ENCODE results near the gene SETD3.

The SETD3 gene

GRCh38 chr14:99384450-99385417 lies 95.9 kb downstream of the SETD3 start:
- Mint-ChIP-seq H3K27ac (no peak overlapping the region), H3K4me3 (no peak overlapping the region), H3K27me3 (peaks cover 42% of the 10 kb centered on the region), H3K36me3 (no peaks in the 10 kb centered on the region), H3K4me1 (peaks cover 11% of the 10 kb centered on the region), H3K9me3 (no peaks in the 10 kb centered on the region)
- CTCF ChIA-PET: interaction anchor here (1.4 kb wide), 1 partner anchor 65 kb away, joined by 4 read pairs; no protein-coding TSS in a partner anchor
- DNase-seq: no peak

- Mint-ChIP-seq H3K36me3 (no peaks in the 10 kb centered on the region), H3K27me3 (peaks cover 42% of the 10 kb centered on the region), H3K4me1 (peaks cover 11% of the 10 kb centered on the region), H3K9me3 (no peaks in the 10 kb centered on the region), H3K27ac (no peak overlapping the region), H3K4me3 (no peak overlapping the region)
- CTCF ChIA-PET: interaction anchor here (1.4 kb wide), 1 partner anchor 64 kb away, joined by 4 read pairs; no protein-coding TSS in a partner anchor
- DNase-seq: no peak
Observed at GRCh38 chr14:99383472-99384449, 96.9 kb downstream of the SETD3 start.

- Mint-ChIP-seq H3K27ac (no peak overlapping the region), H3K27me3 (peaks cover 44% of the 10 kb centered on the region), H3K9me3 (no peaks in the 10 kb centered on the region), H3K4me3 (no peak overlapping the region), H3K36me3 (no peaks in the 10 kb centered on the region), H3K4me1 (peaks cover 6% of the 10 kb centered on the region)
- CTCF ChIA-PET: interaction anchor here (0.7 kb wide), 1 partner anchor 10 kb away, joined by 3 read pairs; no protein-coding TSS in a partner anchor
- no peak for DNase-seq
Observed at GRCh38 chr14:99382781-99383471, 97.7 kb downstream of the SETD3 start.

- Mint-ChIP-seq H3K4me1 (peaks cover under 1% of the 10 kb centered on the region), H3K36me3 (no peaks in the 10 kb centered on the region), H3K4me3 (no peak overlapping the region), H3K27me3 (peaks cover 51% of the 10 kb centered on the region), H3K27ac (no peak overlapping the region), H3K9me3 (no peaks in the 10 kb centered on the region)
- DNase-seq: no peak
- CTCF ChIA-PET: interaction anchor here (1.0 kb wide), 1 partner anchor 62 kb away, joined by 3 read pairs; no protein-coding TSS in a partner anchor
Observed at GRCh38 chr14:99382071-99382470, 98.6 kb downstream of the SETD3 start.

GRCh38 chr14:99381688-99382060 lies 99.0 kb downstream of the SETD3 start:
- Mint-ChIP-seq H3K27me3 (peaks cover 51% of the 10 kb centered on the region), H3K9me3 (no peaks in the 10 kb centered on the region), H3K27ac (no peak overlapping the region), H3K4me1 (no peaks in the 10 kb centered on the region), H3K36me3 (no peaks in the 10 kb centered on the region), H3K4me3 (no peak overlapping the region)
- DNase-seq: no peak
- CTCF ChIA-PET: interaction anchor here (1.0 kb wide), 1 partner anchor 62 kb away, joined by 3 read pairs; no protein-coding TSS in a partner anchor

GRCh38 chr14:99380991-99381687 lies 99.5 kb downstream of the SETD3 start:
- Mint-ChIP-seq H3K27ac (no peak overlapping the region), H3K9me3 (no peaks in the 10 kb centered on the region), H3K4me1 (no peaks in the 10 kb centered on the region), H3K36me3 (no peaks in the 10 kb centered on the region), H3K27me3 (peaks cover 46% of the 10 kb centered on the region), H3K4me3 (no peak overlapping the region)
- no peak for DNase-seq
- CTCF ChIA-PET: interaction anchor here (1.2 kb wide), 1 partner anchor 61 kb away, joined by 4 read pairs; no protein-coding TSS in a partner anchor

- no peaks in the 10 kb centered on the region for H3K36me3 Mint-ChIP-seq
- no peak overlapping the region for H3K4me3 Mint-ChIP-seq
- no peaks in the 10 kb centered on the region for H3K4me1 Mint-ChIP-seq
- CTCF ChIA-PET: interaction anchor here (1.2 to 1.4 kb wide), 2 partner anchors 9 to 60 kb away, joined by 4 read pairs; no protein-coding TSS in a partner anchor
- H3K9me3 Mint-ChIP-seq: no peaks in the 10 kb centered on the region
- peaks cover 41% of the 10 kb centered on the region for H3K27me3 Mint-ChIP-seq
- no peak overlapping the region for H3K27ac Mint-ChIP-seq
- no peak for DNase-seq
Observed at GRCh38 chr14:99380402-99380801, 100.3 kb downstream of the SETD3 start.

- DNase-seq: no peak
Observed at GRCh38 chr14:99378782-99379214, 101.9 kb downstream of the SETD3 start.

GRCh38 chr14:99377951-99378350 lies 102.7 kb downstream of the SETD3 start:
- Mint-ChIP-seq H3K36me3 (no peaks in the 10 kb centered on the region), H3K9me3 (no peaks in the 10 kb centered on the region), H3K4me1 (no peaks in the 10 kb centered on the region), H3K27ac (no peak overlapping the region), H3K4me3 (no peak overlapping the region), H3K27me3 (peaks cover 44% of the 10 kb centered on the region)
- no peak for DNase-seq
- CTCF ChIA-PET: interaction anchor here (0.8 kb wide), 1 partner anchor 15 kb away, joined by 3 read pairs; no protein-coding TSS in a partner anchor

More at GRCh38 chr14:99378782-99379214, 101.9 kb downstream of the SETD3 start:
- no peak overlapping the region for H3K27ac Mint-ChIP-seq
- no peaks in the 10 kb centered on the region for H3K9me3 Mint-ChIP-seq
- H3K36me3 Mint-ChIP-seq: no peaks in the 10 kb centered on the region
- CTCF ChIA-PET: interaction anchor here (0.8 kb wide), 1 partner anchor 14 kb away, joined by 3 read pairs; no protein-coding TSS in a partner anchor
- peaks cover 40% of the 10 kb centered on the region for H3K27me3 Mint-ChIP-seq
- H3K4me3 Mint-ChIP-seq: no peak overlapping the region
- no peaks in the 10 kb centered on the region for H3K4me1 Mint-ChIP-seq

- no peaks in the 10 kb centered on the region for H3K36me3 Mint-ChIP-seq
- H3K4me1 Mint-ChIP-seq: no peaks in the 10 kb centered on the region
- peaks cover 28% of the 10 kb centered on the region for H3K27me3 Mint-ChIP-seq
- no peak for DNase-seq
- H3K4me3 Mint-ChIP-seq: no peak overlapping the region
- H3K9me3 Mint-ChIP-seq: no peaks in the 10 kb centered on the region
- CTCF ChIA-PET: interaction anchor here (0.7 kb wide), 1 partner anchor 14 kb away, joined by 3 read pairs; no protein-coding TSS in a partner anchor
- no peak overlapping the region for H3K27ac Mint-ChIP-seq
Observed at GRCh38 chr14:99374964-99375363, 105.7 kb downstream of the SETD3 start.

- CTCF ChIA-PET: no interaction called here
- no peaks in the 10 kb centered on the region for H3K36me3 Mint-ChIP-seq
- H3K9me3 Mint-ChIP-seq: no peaks in the 10 kb centered on the region
- DNase-seq: no peak
- no peak overlapping the region for H3K4me3 Mint-ChIP-seq
- no peak overlapping the region for H3K27ac Mint-ChIP-seq
- no peaks in the 10 kb centered on the region for H3K27me3 Mint-ChIP-seq
- H3K4me1 Mint-ChIP-seq: no peaks in the 10 kb centered on the region
Observed at GRCh38 chr14:99363616-99364290, 116.9 kb downstream of the SETD3 start.

- Mint-ChIP-seq H3K27ac (no peak overlapping the region), H3K36me3 (no peaks in the 10 kb centered on the region), H3K4me3 (no peak overlapping the region), H3K9me3 (no peaks in the 10 kb centered on the region), H3K27me3 (no peaks in the 10 kb centered on the region), H3K4me1 (no peaks in the 10 kb centered on the region)
- CTCF ChIA-PET: no interaction called here
- no peak for DNase-seq
Observed at GRCh38 chr14:99363051-99363450, 117.6 kb downstream of the SETD3 start.

Data from activated naive CD4-positive, alpha-beta T cell treated with anti-CD3 and anti-CD28 coated beads, Interleukin-2, amount 10 ng/mL, durations not matched to agents 7 days and 5 days (primary cell).